IMR-90 (cell line): ENCODE results near the gene MTCL1. TPM values are rescaled to one million over a fixed set of nuclear protein-coding genes. Genes with fewer than 3 reads are reported as not detected.

Source experiments
- ATAC-seq: fragments of 200-7000 bp; cut with Tn5 transposase; 2 replicates; pipeline ENCODE4 v1.9.1; 2020; ENCODE audit warnings: low read depth, mild to moderate bottlenecking, moderate library complexity
- BruUV-seq: library from RNA; stranded (reverse); fragments of 400-500 nt; replicated peaks from 2 replicates; lab custom pipeline; 2021; lab: Mats Ljungman, UMichigan
- CTCF ChIA-PET: fragments of 300-600 bp; formaldehyde crosslinking; extraction: SDS; loops from one replicate; lab custom pipeline; 2021; ENCODE audit warnings: antibody characterized with exemption; lab: Yijun Ruan, JAX
- POLR2A ChIA-PET: fragments of 300-600 bp; sonication (Branson Sonifier 250); formaldehyde crosslinking; loops from one replicate; lab custom pipeline; 2022; ENCODE audit warnings: antibody characterized with exemption; ENCODE audit not compliant: unreplicated experiment; lab: Charles Lee
- DNase-seq: peaks from one replicate; pipeline ENCODE4 v3.0.0; 2013
- H2AFZ ChIP-seq: replicated peaks from 2 replicates; pipeline ENCODE3; 2013; ENCODE audit warnings: low read length, mild to moderate bottlenecking; ENCODE audit not compliant: poor library complexity
- H2AK5ac ChIP-seq: 2 replicates; pipeline ENCODE4 v1.6.1; 2013; ENCODE audit warnings: low read depth, low read length, inconsistent platforms
- H2AK9ac ChIP-seq: replicated peaks from 2 replicates; pipeline ENCODE3; 2013; ENCODE audit warnings: mild to moderate bottlenecking, low read depth, low read length, moderate library complexity; ENCODE audit not compliant: poor library complexity
- H2BK120ac ChIP-seq: 2 replicates; pipeline ENCODE4 v1.6.1; 2013; ENCODE audit warnings: low read depth, low read length, inconsistent platforms
- H2BK15ac ChIP-seq: 3 replicates; pipeline ENCODE4 v1.6.1; 2013; ENCODE audit warnings: low read depth, low read length, inconsistent platforms
- H2BK20ac ChIP-seq: 2 replicates; pipeline ENCODE4 v1.6.1; 2013; ENCODE audit warnings: low read depth, mild to moderate bottlenecking, inconsistent platforms, low read length, moderate library complexity
- H2BK5ac ChIP-seq: 2 replicates; pipeline ENCODE4 v1.6.1; 2013; ENCODE audit warnings: mild to moderate bottlenecking, low read depth, low read length, inconsistent platforms; ENCODE audit not compliant: poor library complexity, severe bottlenecking
- H3K14ac ChIP-seq: replicated peaks from 2 replicates; pipeline ENCODE4 v1.6.1; 2013; ENCODE audit warnings: low read depth, low read length, inconsistent platforms
- H3K18ac ChIP-seq: 2 replicates; pipeline ENCODE4 v1.6.1; 2013; ENCODE audit warnings: low read depth, low read length, control low read depth
- H3K23ac ChIP-seq: 2 replicates; pipeline ENCODE4 v1.6.1; 2013; ENCODE audit warnings: low read depth, low read length, inconsistent platforms
- H3K27ac ChIP-seq: 2 replicates; pipeline ENCODE4 v1.5.1; 2013; ENCODE audit warnings: mild to moderate bottlenecking, control low read depth, low read length; ENCODE audit not compliant: insufficient read depth
- H3K27me3 ChIP-seq: 2 replicates; pipeline ENCODE4 v1.6.1; 2013; ENCODE audit warnings: low read length; ENCODE audit not compliant: control insufficient read depth, insufficient read depth
- H3K36me3 ChIP-seq: 2 replicates; pipeline ENCODE4 v1.6.1; 2013; ENCODE audit warnings: low read length, mixed read lengths; ENCODE audit not compliant: control insufficient read depth, insufficient read depth
- H3K4ac ChIP-seq: 2 replicates; pipeline ENCODE4 v1.6.1; 2013; ENCODE audit warnings: low read depth, low read length, inconsistent platforms
- H3K4me1 ChIP-seq: 2 replicates; pipeline ENCODE4 v1.6.1; 2013; ENCODE audit warnings: low read length, mixed read lengths; ENCODE audit not compliant: control insufficient read depth, insufficient read depth
- H3K4me2 ChIP-seq: 2 replicates; pipeline ENCODE4 v1.6.1; 2013; ENCODE audit warnings: low read depth, mild to moderate bottlenecking, control low read depth, low read length, moderate library complexity
- H3K4me3 ChIP-seq: 2 replicates; pipeline ENCODE4 v1.5.1; 2013; ENCODE audit warnings: low read depth, mild to moderate bottlenecking, control low read depth, low read length, moderate library complexity; ENCODE audit not compliant: insufficient read depth
- H3K56ac ChIP-seq: 2 replicates; pipeline ENCODE4 v1.6.1; 2013; ENCODE audit warnings: low read length, inconsistent platforms; ENCODE audit not compliant: insufficient read depth; ENCODE audit errors: extremely low read depth
- H3K79me1 ChIP-seq, 2 experiments: 2 replicates each; pipeline ENCODE4 v1.6.1; 2013; ENCODE audit warnings: low read length in 2 of 2, inconsistent platforms in 1 of 2, low read depth in 1 of 2
- H3K9ac ChIP-seq: 2 replicates; pipeline ENCODE4 v1.6.1; 2013; ENCODE audit warnings: low read depth, low read length, control low read depth
- H3K9me1 ChIP-seq: 2 replicates; pipeline ENCODE4 v1.6.1; 2013; ENCODE audit warnings: low read length, inconsistent platforms; ENCODE audit not compliant: insufficient read depth
- H3K9me3 ChIP-seq: 2 replicates; pipeline ENCODE4 v1.6.1; 2013; ENCODE audit warnings: low read length; ENCODE audit not compliant: control insufficient read depth, insufficient read depth
- H4K20me1 ChIP-seq: 2 replicates; pipeline ENCODE4 v1.6.1; 2013; ENCODE audit warnings: low read length, inconsistent platforms; ENCODE audit not compliant: insufficient read depth
- H4K5ac ChIP-seq: 2 replicates; pipeline ENCODE4 v1.6.1; 2013; ENCODE audit warnings: mild to moderate bottlenecking, low read depth, low read length, control low read depth
- H4K8ac ChIP-seq, 2 experiments: 2 replicates each; pipeline ENCODE4 v1.6.1; 2013; ENCODE audit warnings: low read depth in 2 of 2, low read length in 2 of 2, control low read depth in 1 of 2, inconsistent platforms in 1 of 2
- H4K91ac ChIP-seq: 2 replicates; pipeline ENCODE4 v1.6.1; 2013; ENCODE audit warnings: low read depth, low read length, inconsistent platforms; ENCODE audit not compliant: insufficient read depth
- BHLHE40 ChIP-seq: fragments of 150-350 bp; IDR thresholded peaks from 2 replicates; pipeline ENCODE4 v1.6.1; 2016; ENCODE audit warnings: mild to moderate bottlenecking, low read depth, low read length
- CEBPB ChIP-seq: IDR thresholded peaks from 2 replicates; pipeline ENCODE4 v1.6.1; 2012; ENCODE audit warnings: low read depth, low read length, improper control_type of control experiment
- CHD1 ChIP-seq: IDR thresholded peaks from 2 replicates; pipeline ENCODE4 v1.6.1; 2012; ENCODE audit warnings: low read depth, low read length, improper control_type of control experiment
- CTCF ChIP-seq: conservative IDR thresholded peaks from 2 replicates; pipeline ENCODE4 v1.5.1; 2012; ENCODE audit warnings: mild to moderate bottlenecking, low read depth, low read length, improper control_type of control experiment
- FOS ChIP-seq: fragments of 150-350 bp; IDR thresholded peaks from 2 replicates; pipeline ENCODE4 v1.6.1; 2016; ENCODE audit warnings: low read depth, low read length
- MAFK ChIP-seq: IDR thresholded peaks from 2 replicates; pipeline ENCODE4 v1.6.1; 2012; ENCODE audit warnings: low read depth, low read length, improper control_type of control experiment
- MAZ ChIP-seq: IDR thresholded peaks from 2 replicates; pipeline ENCODE4 v1.6.1; 2012; ENCODE audit warnings: low read depth, mild to moderate bottlenecking, low read length, improper control_type of control experiment, moderate library complexity, borderline replicate concordance
- MXI1 ChIP-seq: IDR thresholded peaks from 2 replicates; pipeline ENCODE4 v1.6.1; 2012; ENCODE audit warnings: low read depth, mild to moderate bottlenecking, low read length, moderate library complexity, borderline replicate concordance
- POLR2A ChIP-seq: IDR thresholded peaks from 2 replicates; pipeline ENCODE4 v1.6.1; 2012; ENCODE audit warnings: mild to moderate bottlenecking, low read depth, low read length
- RAD21 ChIP-seq: IDR thresholded peaks from 2 replicates; pipeline ENCODE4 v1.6.1; 2012; ENCODE audit warnings: low read length, improper control_type of control experiment
- RCOR1 ChIP-seq: IDR thresholded peaks from 2 replicates; pipeline ENCODE4 v1.6.1; 2012; ENCODE audit warnings: mild to moderate bottlenecking, low read length, improper control_type of control experiment; ENCODE audit not compliant: insufficient replicate concordance
- RFX5 ChIP-seq: IDR thresholded peaks from 2 replicates; pipeline ENCODE4 v1.8.0; 2012; ENCODE audit warnings: low read depth, mild to moderate bottlenecking, low read length, moderate library complexity
- SMC3 ChIP-seq: fragments of 150-350 bp; IDR thresholded peaks from 2 replicates; pipeline ENCODE4 v1.6.1; 2016; ENCODE audit warnings: low read depth, mild to moderate bottlenecking, antibody characterized with exemption, low read length, moderate library complexity
- USF2 ChIP-seq: fragments of 150-350 bp; IDR thresholded peaks from 2 replicates; pipeline ENCODE4 v1.6.1; 2017; ENCODE audit warnings: mild to moderate bottlenecking, antibody characterized with exemption, low read length, low read depth
- WGBS, 2 experiments: methylation state at CpG; one replicate each; pipeline versions ENCODE4 v1.1.5 to v1.1.7; 2013; ENCODE audit warnings: missing lambda C conversion rate in 2 of 2; ENCODE audit not compliant: insufficient read length in 1 of 2; ENCODE audit errors: extremely low coverage in 2 of 2; 5-methylcytosine and 5-hydroxymethylcytosine counted together
- dilution Hi-C: fragments of 300-500 bp; cut with HindIII; formaldehyde crosslinking; loops from one replicate; pipeline ENCODE4 v1.14.3; 2018; ENCODE audit warnings: low sequenced_read_pairs; ENCODE audit not compliant: unreplicated experiment
- in situ Hi-C: fragments of 300-500 bp; cut with MboI; formaldehyde crosslinking; loops from 3 replicates; pipeline ENCODE4 v1.14.3; 2019; ENCODE audit warnings: low sequenced_read_pairs, inconsistent platforms, mixed read lengths
- intact Hi-C: fragments of 100-400 bp; cut with micrococcal nuclease; formaldehyde crosslinking; loops from 2 replicates; pipeline ENCODE4 v1.10.0; 2022
- polyA plus RNA-seq, 3 experiments: library from polyadenylated mRNA; depleted of rRNA; stranded (reverse); fragments of >200 nt; gene quantifications; 2 replicates each; pipeline ENCODE4 v1.2.3, GENCODE V29; 2012; ENCODE audit warnings: low replicate concordance in 1 of 3
- total RNA-seq: library from RNA; depleted of rRNA; stranded (reverse); fragments of >200 nt; gene quantifications from 2 replicates; pipeline ENCODE4 v1.2.3, GENCODE V29; 2012

MTCL1 gene
- total and polyA plus RNA-seq, 2 of the 4 experiments (the other 2 are of a cell fraction), result 29.0 to 45.3 TPM

- Histone ChIP-seq H3K4ac (peak overlapping the region; percentile 70), H4K20me1 (peaks cover 47% of the 10 kb centered on the region), H3K9me3 (no peaks in the 10 kb centered on the region), H2AK5ac (0 out of 2 replicates have a peak overlapping the region, but pooled peaks have one; percentile 22), H2BK120ac (peak overlapping the region; percentile 48; the same call in 1 of the 2 replicates), H3K14ac (peak overlapping the region; percentile 64), H3K27ac (peak overlapping the region; percentile 86), H3K79me1 (peaks cover 0 to 56% of the 10 kb centered on the region in 2 experiments; a peak in 2 of 4 replicates), H3K9me1 (peaks cover 16% of the 10 kb centered on the region), H2AK9ac (peak overlapping the region; percentile 98), H3K36me3 (peaks cover 12% of the 10 kb centered on the region), H3K18ac (0 out of 2 replicates have a peak overlapping the region, but pooled peaks have one; percentile 7), H3K4me3 (peak overlapping the region; percentile 93), H2BK20ac (no peak overlapping the region), H3K4me2 (peak overlapping the region; percentile 72), H4K5ac (no peak overlapping the region), H4K91ac (peak overlapping the region; percentile 41; the same call in 1 of the 2 replicates), H2AFZ (peak overlapping the region; percentile 88), H3K27me3 (no peaks in the 10 kb centered on the region), H2BK15ac (0 out of 3 replicates have a peak overlapping the region, but pooled peaks have one; percentile 0), H4K8ac (peak overlapping the region in 1 of 2 experiments; percentile 22; a peak in 2 of 4 replicates), H3K4me1 (peaks cover 22% of the 10 kb centered on the region), H3K56ac (peak overlapping the region; percentile 50; the same call in 1 of the 2 replicates), H2BK5ac (peak overlapping the region; percentile 89), H3K9ac (peak overlapping the region; percentile 91), H3K23ac (peak overlapping the region; percentile 73)
- CTCF ChIA-PET, result interaction anchor here (0.6 to 1.3 kb wide), 4 partner anchors 21 to 280 kb away, joined by 3 to 9 read pairs (median 4); no protein-coding TSS in a partner anchor
- in situ Hi-C loops, result loop anchor here (5.0 kb wide), 1 partner anchor 90 kb away; no protein-coding TSS in a partner anchor
- intact Hi-C loops, result loop anchor here (1.0 to 5.0 kb wide), 2 partner anchors 93 to 615 kb away; no protein-coding TSS in a partner anchor
- no CpG with 5 or more reads among the region's 4 CpGs for WGBS, 2 experiments
- dilution Hi-C loops, result no loop called here
- ATAC-seq, result 0 out of 2 replicates have a peak, but pooled peaks have one; percentile 3
- BruUV-seq, result no TSS peak
- DNase-seq, result peak; percentile 72
- POLR2A ChIA-PET, result interaction anchor here (0.6 to 1.8 kb wide), 3 partner anchors 93 to 574 kb away, joined by 3 to 6 read pairs (median 4); no protein-coding TSS in a partner anchor
- TF ChIP-seq CEBPB, result no peak
- no peak for TF ChIP-seq MAZ
- no peak for TF ChIP-seq CHD1
- no peak for TF ChIP-seq SMC3
- TF ChIP-seq CTCF, result no peak
- no peak for TF ChIP-seq BHLHE40
- TF ChIP-seq MAFK, result no peak
- TF ChIP-seq FOS, result no peak
- TF ChIP-seq MXI1, result no peak
- TF ChIP-seq USF2, result no peak
- TF ChIP-seq POLR2A, result no peak
- TF ChIP-seq RAD21, result no peak
- TF ChIP-seq RFX5, result no peak
- no peak for TF ChIP-seq RCOR1
Measured at GRCh38 chr18:8707556-8708300, 2.4 kb downstream of the MTCL1 start.
